GM21526 (cell line): ENCODE results near the gene CDRT15.
"Not testable (repeated sequence)": the region's sequence is repeated elsewhere in the genome, so short reads cannot be mapped to it uniquely, and the experiment has no call there.

Experiments used
- ATAC-seq: cut with Tn5 transposase; IDR thresholded peaks from one replicate; pipeline ENCODE4 v1.9.1; 2021; ENCODE audit warnings: moderate library complexity; ENCODE audit not compliant: unreplicated experiment, low FRiP score

Gene CDRT15

GRCh38 chr17:14209215-14209614, 27.4 kb downstream of the CDRT15 start:
- no peak for ATAC-seq

GRCh38 chr17:14207791-14208190, 28.9 kb downstream of the CDRT15 start:
- ATAC-seq, result no peak

GRCh38 chr17:14206891-14207290, 29.8 kb downstream of the CDRT15 start:
- no peak for ATAC-seq

GRCh38 chr17:14205992-14206461, 30.6 kb downstream of the CDRT15 start:
- ATAC-seq, result no peak

GRCh38 chr17:14205380-14205779, 31.3 kb downstream of the CDRT15 start:
- ATAC-seq, result no peak

GRCh38 chr17:14204546-14204945, 32.1 kb downstream of the CDRT15 start:
- ATAC-seq, result no peak

- no peak for ATAC-seq
Observed at GRCh38 chr17:14204084-14204483, 32.6 kb downstream of the CDRT15 start.

- ATAC-seq, result no peak
Observed at GRCh38 chr17:14203388-14203787, 33.3 kb downstream of the CDRT15 start.

GRCh38 chr17:14202388-14203166, 34.1 kb downstream of the CDRT15 start:
- ATAC-seq, result no peak

- no peak for ATAC-seq
Observed at GRCh38 chr17:14201988-14202380, 34.7 kb downstream of the CDRT15 start.

- ATAC-seq, result no peak
Observed at GRCh38 chr17:14201021-14201987, 35.4 kb downstream of the CDRT15 start.

GRCh38 chr17:14200354-14200753, 36.3 kb downstream of the CDRT15 start:
- no peak for ATAC-seq

GRCh38 chr17:14199601-14200000, 37.1 kb downstream of the CDRT15 start:
- ATAC-seq, result no peak

- ATAC-seq, result no peak
Observed at GRCh38 chr17:14198575-14198974, 38.1 kb downstream of the CDRT15 start.

GRCh38 chr17:14198013-14198412, 38.6 kb downstream of the CDRT15 start:
- no peak for ATAC-seq

- ATAC-seq, result no peak
Observed at GRCh38 chr17:14197586-14197985, 39.1 kb downstream of the CDRT15 start.

GRCh38 chr17:14197057-14197456, 39.6 kb downstream of the CDRT15 start:
- no peak for ATAC-seq

- no peak for ATAC-seq
Observed at GRCh38 chr17:14196377-14196997, 40.2 kb downstream of the CDRT15 start.

- ATAC-seq, result not testable (repeated sequence)
Observed at GRCh38 chr17:14192636-14193344, 43.9 kb downstream of the CDRT15 start.

- not testable (repeated sequence) for ATAC-seq
Observed at GRCh38 chr17:14192039-14192438, 44.6 kb downstream of the CDRT15 start.
